ENCODE results near the gene PARD3.

DNA sequence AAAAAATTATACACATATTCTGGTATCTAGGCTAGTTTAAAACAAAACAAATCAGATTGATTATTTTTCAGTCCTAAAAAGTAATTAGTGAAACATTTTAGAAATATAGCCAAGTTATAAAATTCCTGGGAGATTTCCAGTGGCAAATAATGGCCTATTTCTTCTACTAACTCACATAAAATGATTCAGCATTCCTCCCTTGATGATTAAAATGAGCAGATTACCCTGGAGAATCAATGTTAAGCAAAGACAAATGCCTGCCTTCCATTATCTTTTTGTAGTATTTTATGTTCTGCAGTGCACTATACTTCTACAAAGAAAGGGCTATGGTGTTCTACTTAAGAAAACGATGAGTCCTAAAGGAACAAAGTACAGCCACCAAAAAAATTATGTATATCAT is 53.6 kb downstream of the PARD3 start:
- TF ChIP-seq, protein P1, sequence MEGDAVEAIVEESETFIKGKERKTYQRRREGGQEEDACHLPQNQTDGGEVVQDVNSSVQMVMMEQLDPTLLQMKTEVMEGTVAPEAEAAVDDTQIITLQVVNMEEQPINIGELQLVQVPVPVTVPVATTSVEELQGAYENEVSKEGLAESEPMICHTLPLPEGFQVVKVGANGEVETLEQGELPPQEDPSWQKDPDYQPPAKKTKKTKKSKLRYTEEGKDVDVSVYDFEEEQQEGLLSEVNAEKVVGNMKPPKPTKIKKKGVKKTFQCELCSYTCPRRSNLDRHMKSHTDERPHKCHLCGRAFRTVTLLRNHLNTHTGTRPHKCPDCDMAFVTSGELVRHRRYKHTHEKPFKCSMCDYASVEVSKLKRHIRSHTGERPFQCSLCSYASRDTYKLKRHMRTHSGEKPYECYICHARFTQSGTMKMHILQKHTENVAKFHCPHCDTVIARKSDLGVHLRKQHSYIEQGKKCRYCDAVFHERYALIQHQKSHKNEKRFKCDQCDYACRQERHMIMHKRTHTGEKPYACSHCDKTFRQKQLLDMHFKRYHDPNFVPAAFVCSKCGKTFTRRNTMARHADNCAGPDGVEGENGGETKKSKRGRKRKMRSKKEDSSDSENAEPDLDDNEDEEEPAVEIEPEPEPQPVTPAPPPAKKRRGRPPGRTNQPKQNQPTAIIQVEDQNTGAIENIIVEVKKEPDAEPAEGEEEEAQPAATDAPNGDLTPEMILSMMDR (conservative IDR thresholded peaks at IDR 0.05 in 1 of 2, IDR thresholded peaks at IDR 0.05 in 1 of 2; ENCODE audit: low read depth in 1 of 2, low read length in 2 of 2) = no peak
- TF ChIP-seq EZH2 (IDR thresholded peaks at IDR 0.05; ENCODE audit: low read length, missing control alignments) = no peak

Measured in fibroblast of lung (primary cell).